ENCODE results near the gene APIP.

GRCh38 chr11:34890089-34890488 lies 26.1 kb downstream of the APIP start:
- no peak for TF ChIP-seq CTCF (IDR thresholded peaks at IDR 0.05)
- TF ChIP-seq POLR2A (IDR thresholded peaks at IDR 0.05), result no peak

Data from lower leg skin (tissue), 3 donors.